ENCODE data around the gene ENOX1.
A peak's percentile ranks its signal among the peaks of the same experiment; 100 is the strongest.

ENOX1 gene

DNA sequence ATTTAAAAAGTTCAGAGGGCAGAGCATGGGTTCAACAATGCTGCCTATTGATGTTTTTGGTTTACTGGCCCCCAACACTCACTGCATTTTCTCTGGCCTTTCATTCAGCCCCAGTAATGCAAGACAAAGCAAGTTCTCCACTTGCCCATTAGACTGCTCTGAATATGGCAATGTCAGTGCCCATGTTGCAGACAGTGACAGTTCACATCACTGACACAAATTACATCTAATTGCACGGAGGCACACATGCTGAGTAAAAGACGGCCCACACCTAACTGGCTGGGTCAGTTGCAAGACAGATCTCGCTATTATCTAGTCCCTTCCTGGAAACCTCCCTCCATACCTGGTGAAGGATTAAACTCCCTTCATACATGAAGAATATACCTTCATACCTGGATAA is 54.0 kb downstream of the ENOX1 start:
- Mint-ChIP-seq H3K4me1 (no peaks in the 10 kb centered on the region), H3K27me3 (peaks cover 15% of the 10 kb centered on the region), H3K27ac (no peak overlapping the region), H3K4me3 (no peak overlapping the region), H3K9me3 (no peaks in the 10 kb centered on the region), H3K36me3 (no peaks in the 10 kb centered on the region)
- no peak for ATAC-seq

- H3K27me3 Mint-ChIP-seq = peaks cover 15% of the 10 kb centered on the region
- no peaks in the 10 kb centered on the region for H3K36me3 Mint-ChIP-seq
- H3K4me3 Mint-ChIP-seq = no peak overlapping the region
- ATAC-seq = no peak
- no peak overlapping the region for H3K27ac Mint-ChIP-seq
- H3K4me1 Mint-ChIP-seq = no peaks in the 10 kb centered on the region
- no peaks in the 10 kb centered on the region for H3K9me3 Mint-ChIP-seq
Measured at GRCh38 chr13:43731296-43731695, 55.5 kb downstream of the ENOX1 start.

DNA sequence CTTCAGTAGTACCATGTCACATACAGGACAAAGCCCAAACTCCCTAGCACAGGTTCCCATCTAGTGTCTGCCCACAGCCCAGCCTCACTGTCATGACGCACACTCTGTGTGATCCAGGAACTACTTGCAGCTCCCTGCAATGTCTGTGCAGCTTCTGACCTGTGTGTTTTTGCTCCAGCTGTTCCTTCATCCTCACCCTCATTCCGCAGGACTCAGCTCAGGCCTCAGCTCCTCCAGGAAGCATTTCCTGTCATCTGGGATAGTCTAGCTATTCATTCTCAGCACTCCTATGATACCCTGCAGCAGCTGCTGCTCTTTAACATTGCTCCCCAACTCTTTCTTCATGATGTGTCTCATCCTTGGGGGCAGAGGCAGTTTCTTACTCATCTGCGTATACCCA is 56.1 kb downstream of the ENOX1 start:
- Mint-ChIP-seq H3K4me3 (no peak overlapping the region), H3K4me1 (no peaks in the 10 kb centered on the region), H3K9me3 (no peaks in the 10 kb centered on the region), H3K36me3 (no peaks in the 10 kb centered on the region), H3K27me3 (peaks cover 15% of the 10 kb centered on the region), H3K27ac (no peak overlapping the region)
- ATAC-seq = peak; percentile 51

GRCh38 chr13:43728421-43728820 is 58.4 kb downstream of the ENOX1 start:
- Mint-ChIP-seq H3K4me3 (no peak overlapping the region), H3K36me3 (no peaks in the 10 kb centered on the region), H3K27me3 (peaks cover 15% of the 10 kb centered on the region), H3K9me3 (no peaks in the 10 kb centered on the region), H3K4me1 (no peaks in the 10 kb centered on the region), H3K27ac (no peak overlapping the region)
- no peak for ATAC-seq

- Mint-ChIP-seq H3K4me1 (no peaks in the 10 kb centered on the region), H3K9me3 (no peaks in the 10 kb centered on the region), H3K27me3 (peaks cover 15% of the 10 kb centered on the region), H3K36me3 (no peaks in the 10 kb centered on the region), H3K4me3 (no peak overlapping the region), H3K27ac (no peak overlapping the region)
- ATAC-seq = no peak
Measured at GRCh38 chr13:43727856-43728255, 58.9 kb downstream of the ENOX1 start.

- Mint-ChIP-seq H3K4me1 (no peaks in the 10 kb centered on the region), H3K27ac (no peak overlapping the region), H3K4me3 (no peak overlapping the region), H3K9me3 (no peaks in the 10 kb centered on the region), H3K27me3 (peaks cover 10% of the 10 kb centered on the region), H3K36me3 (no peaks in the 10 kb centered on the region)
- no peak for ATAC-seq
Measured at GRCh38 chr13:43725460-43725859, 61.3 kb downstream of the ENOX1 start.

GRCh38 chr13:43720780-43721397 is 65.9 kb downstream of the ENOX1 start:
- Mint-ChIP-seq H3K27ac (no peak overlapping the region), H3K4me1 (no peaks in the 10 kb centered on the region), H3K27me3 (peaks cover 9% of the 10 kb centered on the region), H3K4me3 (no peak overlapping the region), H3K36me3 (no peaks in the 10 kb centered on the region), H3K9me3 (no peaks in the 10 kb centered on the region)
- ATAC-seq = no peak

GRCh38 chr13:43698758-43699157 is 88.0 kb downstream of the ENOX1 start:
- H3K4me1 Mint-ChIP-seq = no peaks in the 10 kb centered on the region
- H3K4me3 Mint-ChIP-seq = no peak overlapping the region
- H3K27ac Mint-ChIP-seq = no peak overlapping the region
- H3K27me3 Mint-ChIP-seq = peaks cover 23% of the 10 kb centered on the region
- no peaks in the 10 kb centered on the region for H3K36me3 Mint-ChIP-seq
- no peaks in the 10 kb centered on the region for H3K9me3 Mint-ChIP-seq
- no peak for ATAC-seq

DNA sequence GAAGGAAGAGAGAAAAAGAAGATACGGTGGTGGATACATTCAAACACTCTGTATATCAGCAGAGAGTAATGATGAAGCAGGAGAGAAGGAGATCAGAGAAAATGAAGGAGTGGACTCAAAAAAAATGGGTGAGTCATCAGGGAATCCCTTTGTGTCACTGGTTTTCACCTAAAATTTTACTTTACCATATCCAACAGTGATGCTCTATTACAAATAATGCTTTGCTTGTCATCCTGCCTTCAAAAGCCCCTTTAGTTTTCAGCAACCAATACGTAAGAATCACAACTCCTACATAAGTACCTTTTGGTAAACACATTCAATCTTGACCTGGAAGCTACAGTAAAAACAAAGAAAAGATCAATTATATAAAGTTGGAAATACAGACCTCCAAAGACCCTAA is 88.8 kb downstream of the ENOX1 start:
- Mint-ChIP-seq H3K27me3 (peaks cover 19% of the 10 kb centered on the region), H3K36me3 (no peaks in the 10 kb centered on the region), H3K27ac (peak overlapping the region; percentile 23), H3K4me1 (no peaks in the 10 kb centered on the region), H3K4me3 (no peak overlapping the region), H3K9me3 (no peaks in the 10 kb centered on the region)
- ATAC-seq = no peak

- H3K27me3 Mint-ChIP-seq = peaks cover 19% of the 10 kb centered on the region
- H3K36me3 Mint-ChIP-seq = no peaks in the 10 kb centered on the region
- H3K4me1 Mint-ChIP-seq = no peaks in the 10 kb centered on the region
- no peaks in the 10 kb centered on the region for H3K9me3 Mint-ChIP-seq
- H3K27ac Mint-ChIP-seq = no peak overlapping the region
- peak; percentile 13 for ATAC-seq
- no peak overlapping the region for H3K4me3 Mint-ChIP-seq
Measured at GRCh38 chr13:43697323-43697722, 89.4 kb downstream of the ENOX1 start.

DNA sequence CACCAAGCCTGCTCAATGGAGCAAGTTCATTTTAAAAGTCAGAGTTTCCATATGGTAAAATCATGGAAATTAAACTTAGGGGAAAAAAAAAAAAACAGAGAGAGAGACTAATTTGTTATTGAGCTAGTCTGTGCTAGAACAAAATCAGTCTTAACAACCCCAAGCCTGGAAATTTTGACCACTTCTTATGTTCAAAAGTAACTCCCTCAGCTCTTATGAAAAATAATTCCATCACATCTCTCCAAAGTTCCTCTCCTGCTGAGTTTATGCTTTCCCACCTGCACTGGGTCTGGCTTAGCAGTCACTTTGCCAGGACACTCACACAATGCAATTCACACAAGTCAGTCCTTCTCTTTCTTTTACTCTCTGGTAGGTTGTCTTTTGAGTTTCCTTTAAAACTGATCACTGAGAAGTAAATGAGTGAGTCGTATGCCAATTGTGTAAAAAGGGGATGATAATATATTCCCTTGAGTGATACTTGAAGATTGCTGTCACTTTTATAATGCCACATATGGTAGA is 92.6 kb downstream of the ENOX1 start:
- peaks cover 19% of the 10 kb centered on the region for H3K27me3 Mint-ChIP-seq
- H3K27ac Mint-ChIP-seq = no peak overlapping the region
- H3K36me3 Mint-ChIP-seq = no peaks in the 10 kb centered on the region

GRCh38 chr13:43693639-43694038 is 93.1 kb downstream of the ENOX1 start:
- no peak overlapping the region for H3K27ac Mint-ChIP-seq
- no peaks in the 10 kb centered on the region for H3K4me1 Mint-ChIP-seq
- no peak overlapping the region for H3K4me3 Mint-ChIP-seq
- H3K27me3 Mint-ChIP-seq = peaks cover 19% of the 10 kb centered on the region
- H3K36me3 Mint-ChIP-seq = no peaks in the 10 kb centered on the region
- ATAC-seq = no peak
- no peaks in the 10 kb centered on the region for H3K9me3 Mint-ChIP-seq

More for the DNA sequence above, 92.6 kb downstream of the ENOX1 start:
- ATAC-seq = no peak
- no peaks in the 10 kb centered on the region for H3K9me3 Mint-ChIP-seq
- no peaks in the 10 kb centered on the region for H3K4me1 Mint-ChIP-seq
- no peak overlapping the region for H3K4me3 Mint-ChIP-seq

- Mint-ChIP-seq H3K4me3 (no peak overlapping the region), H3K4me1 (no peaks in the 10 kb centered on the region), H3K9me3 (no peaks in the 10 kb centered on the region), H3K27ac (no peak overlapping the region), H3K36me3 (no peaks in the 10 kb centered on the region), H3K27me3 (no peaks in the 10 kb centered on the region)
- ATAC-seq = no peak
Measured at GRCh38 chr13:43688227-43688907, 98.4 kb downstream of the ENOX1 start.

DNA sequence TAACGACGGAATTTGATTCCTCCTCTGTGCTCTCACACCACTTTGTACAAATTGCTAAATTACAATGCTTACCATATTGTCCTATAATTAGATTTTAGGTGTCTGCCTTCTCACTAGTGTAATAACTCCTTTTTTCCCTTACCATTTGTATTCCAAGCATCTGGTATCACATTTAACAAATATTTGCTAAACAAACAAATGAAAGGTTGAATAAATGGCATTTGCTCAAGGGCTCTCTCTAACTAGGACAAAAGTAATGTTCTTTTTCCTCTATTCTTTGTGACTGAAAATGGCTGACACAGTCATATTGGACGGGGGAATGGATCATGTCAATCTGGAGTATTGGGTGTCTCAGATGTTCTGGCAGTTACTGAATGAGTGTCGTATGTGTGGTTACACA is 99.7 kb downstream of the ENOX1 start:
- no peaks in the 10 kb centered on the region for H3K36me3 Mint-ChIP-seq
- H3K4me1 Mint-ChIP-seq = no peaks in the 10 kb centered on the region
- no peaks in the 10 kb centered on the region for H3K27me3 Mint-ChIP-seq
- H3K4me3 Mint-ChIP-seq = no peak overlapping the region
- no peaks in the 10 kb centered on the region for H3K9me3 Mint-ChIP-seq
- H3K27ac Mint-ChIP-seq = no peak overlapping the region
- ATAC-seq = no peak

GRCh38 chr13:43686557-43686956 is 100.2 kb downstream of the ENOX1 start:
- Mint-ChIP-seq H3K27me3 (no peaks in the 10 kb centered on the region), H3K36me3 (no peaks in the 10 kb centered on the region), H3K9me3 (no peaks in the 10 kb centered on the region), H3K4me3 (no peak overlapping the region), H3K4me1 (no peaks in the 10 kb centered on the region), H3K27ac (no peak overlapping the region)
- no peak for ATAC-seq
